Measurements from ENCODE around the gene THBS4. TPM values are rescaled to one million over a fixed set of nuclear protein-coding genes. Genes with fewer than 3 reads are reported as not detected.

THBS4 gene
- total RNA-seq, 1 experiment from 2014 or later = 6.6 TPM

GRCh38 chr5:80119372-80119771 lies 84.2 kb downstream of the THBS4 start:
- Histone ChIP-seq H4K20me1 (ENCODE audit: insufficient read depth) (no peaks in the 10 kb centered on the region), H3K36me3 (ENCODE audit: low read depth) (no peaks in the 10 kb centered on the region), H3F3A (ENCODE audit: insufficient read depth, low read depth) (no peaks in the 10 kb centered on the region), H3K9me3 (ENCODE audit: insufficient read depth, low read depth) (no peaks in the 10 kb centered on the region), H3K9me2 (ENCODE audit: insufficient read depth) (no peaks in the 10 kb centered on the region), H3K4me2 (no peak overlapping the region), H3K27ac (no peak overlapping the region), H3K79me2 (ENCODE audit: low read depth) (no peaks in the 10 kb centered on the region), H2AFZ (no peak overlapping the region), H3K4me3 (no peak overlapping the region), H3K4me1 (replicated peaks; ENCODE audit: insufficient read depth) (no peaks in the 10 kb centered on the region), H3K27me3 (ENCODE audit: insufficient read depth, low read depth) (no peaks in the 10 kb centered on the region)
- TF ChIP-seq EZH2 (IDR thresholded peaks at IDR 0.05; ENCODE audit: low read depth) (no peak), CTCF (conservative IDR thresholded peaks at IDR 0.05) (no peak)
- intact Hi-C loops (cut with micrococcal nuclease; ENCODE audit: unreplicated experiment) = no loop called here
- BruUV-seq (replicated peaks) = no TSS peak
- no peak for DNase-seq
- CTCF ChIA-PET = no interaction called here
- POLR2A ChIA-PET (ENCODE audit: unreplicated experiment) = no interaction called here

- no peak overlapping the region for H3K4me3 ChIP-seq
- no peaks in the 10 kb centered on the region for H3K36me3 ChIP-seq (ENCODE audit: low read depth)
- ChIA-PET CTCF (no interaction called here), POLR2A (ENCODE audit: unreplicated experiment) (no interaction called here)
- H3K4me1 ChIP-seq (replicated peaks; ENCODE audit: insufficient read depth) = no peaks in the 10 kb centered on the region
- no peaks in the 10 kb centered on the region for H3K79me2 ChIP-seq (ENCODE audit: low read depth)
- no peaks in the 10 kb centered on the region for H3K27me3 ChIP-seq (ENCODE audit: insufficient read depth, low read depth)
- intact Hi-C loops (cut with micrococcal nuclease; ENCODE audit: unreplicated experiment) = no loop called here
- no peak overlapping the region for H3K27ac ChIP-seq
- TF ChIP-seq EZH2 (IDR thresholded peaks at IDR 0.05; ENCODE audit: low read depth) (no peak), CTCF (conservative IDR thresholded peaks at IDR 0.05) (no peak)
- H3F3A ChIP-seq (ENCODE audit: insufficient read depth, low read depth) = no peaks in the 10 kb centered on the region; the same call in 1 of the 2 replicates
- no peaks in the 10 kb centered on the region for H4K20me1 ChIP-seq (ENCODE audit: insufficient read depth)
- H3K4me2 ChIP-seq = no peak overlapping the region
- no peaks in the 10 kb centered on the region for H3K9me2 ChIP-seq (ENCODE audit: insufficient read depth)
- no peak for DNase-seq
- H2AFZ ChIP-seq = no peak overlapping the region
- BruUV-seq (replicated peaks) = no TSS peak
- no peaks in the 10 kb centered on the region; the same call in 1 of the 2 replicates for H3K9me3 ChIP-seq (ENCODE audit: insufficient read depth, low read depth)
Observed at GRCh38 chr5:80122579-80122978, 87.4 kb downstream of the THBS4 start.

GRCh38 chr5:80124121-80124918 lies 89.2 kb downstream of the THBS4 start:
- no peak overlapping the region for H3K27ac ChIP-seq
- H3K27me3 ChIP-seq (ENCODE audit: insufficient read depth, low read depth) = no peaks in the 10 kb centered on the region
- H3K4me3 ChIP-seq = no peak overlapping the region
- intact Hi-C loops (cut with micrococcal nuclease; ENCODE audit: unreplicated experiment) = no loop called here
- H2AFZ ChIP-seq = no peak overlapping the region
- H3K4me1 ChIP-seq (replicated peaks; ENCODE audit: insufficient read depth) = no peaks in the 10 kb centered on the region
- DNase-seq = no peak
- H3K9me2 ChIP-seq (ENCODE audit: insufficient read depth) = no peaks in the 10 kb centered on the region
- H4K20me1 ChIP-seq (ENCODE audit: insufficient read depth) = no peaks in the 10 kb centered on the region
- ChIA-PET CTCF (no interaction called here), POLR2A (ENCODE audit: unreplicated experiment) (no interaction called here)
- TF ChIP-seq CTCF (conservative IDR thresholded peaks at IDR 0.05) = no peak
- no peak for TF ChIP-seq EZH2 (IDR thresholded peaks at IDR 0.05; ENCODE audit: low read depth)
- BruUV-seq (replicated peaks) = no TSS peak
- H3K36me3 ChIP-seq (ENCODE audit: low read depth) = 0 out of 2 replicates have a peak, but pooled peaks cover 4% of the 10 kb centered on the region
- H3K79me2 ChIP-seq (ENCODE audit: low read depth) = no peaks in the 10 kb centered on the region
- no peaks in the 10 kb centered on the region; the same call in 1 of the 2 replicates for H3K9me3 ChIP-seq (ENCODE audit: insufficient read depth, low read depth)
- no peak overlapping the region for H3K4me2 ChIP-seq
- H3F3A ChIP-seq (ENCODE audit: insufficient read depth, low read depth) = no peaks in the 10 kb centered on the region; the same call in 1 of the 2 replicates
